Measurements from ENCODE around the gene ADGRL3. TPM values are rescaled to one million over a fixed set of nuclear protein-coding genes. Genes with fewer than 3 reads are reported as not detected.
"Not testable (repeated sequence)": the region's sequence is repeated elsewhere in the genome, so short reads cannot be mapped to it uniquely, and the experiment has no call there.

ADGRL3 gene
- polyA plus RNA-seq, 1 donor = 31.1 TPM

- DNase-seq = no peak
Observed at GRCh38 chr4:61911313-61911756, 711.2 kb downstream of the ADGRL3 start.

DNA sequence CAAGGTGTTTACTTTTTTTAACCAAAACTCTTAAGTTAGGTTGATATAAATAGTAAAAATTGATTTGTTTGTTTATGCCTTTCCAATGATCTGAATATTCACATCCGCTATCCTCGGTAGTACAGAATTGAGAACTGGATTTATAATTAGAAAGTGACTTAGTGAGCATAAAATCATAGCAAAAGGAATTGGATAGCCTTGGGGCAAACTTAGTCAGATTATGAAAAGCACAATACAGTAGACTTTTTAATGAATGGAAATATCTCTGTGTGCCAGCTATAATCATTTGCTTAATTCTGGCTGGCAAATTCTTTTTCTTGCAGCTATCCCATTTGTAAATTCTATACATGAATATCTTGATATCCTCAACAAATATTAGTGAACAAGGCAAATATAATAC, 713.5 kb downstream of the ADGRL3 start:
- DNase-seq = no peak

DNA sequence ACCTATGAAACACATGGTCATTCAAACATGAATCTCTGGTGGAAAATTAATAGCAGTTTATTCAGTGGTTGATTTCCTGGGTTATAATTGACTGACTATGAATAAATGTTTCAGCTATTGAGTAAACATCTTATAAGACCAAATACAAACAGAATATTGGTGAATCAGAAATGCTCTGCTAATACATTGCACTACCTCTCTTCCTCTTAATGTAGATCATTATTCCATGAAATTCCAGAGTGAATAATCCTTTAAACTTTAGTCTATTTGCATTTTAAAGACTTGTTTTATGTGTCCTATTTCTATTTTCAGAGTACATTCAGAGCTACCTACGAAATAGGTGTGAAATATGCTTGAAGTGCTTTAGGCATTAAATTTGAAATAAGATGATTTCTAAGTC, 715.4 kb downstream of the ADGRL3 start:
- no peak for DNase-seq

GRCh38 chr4:61918507-61918906, 718.4 kb downstream of the ADGRL3 start:
- DNase-seq = no peak

DNA sequence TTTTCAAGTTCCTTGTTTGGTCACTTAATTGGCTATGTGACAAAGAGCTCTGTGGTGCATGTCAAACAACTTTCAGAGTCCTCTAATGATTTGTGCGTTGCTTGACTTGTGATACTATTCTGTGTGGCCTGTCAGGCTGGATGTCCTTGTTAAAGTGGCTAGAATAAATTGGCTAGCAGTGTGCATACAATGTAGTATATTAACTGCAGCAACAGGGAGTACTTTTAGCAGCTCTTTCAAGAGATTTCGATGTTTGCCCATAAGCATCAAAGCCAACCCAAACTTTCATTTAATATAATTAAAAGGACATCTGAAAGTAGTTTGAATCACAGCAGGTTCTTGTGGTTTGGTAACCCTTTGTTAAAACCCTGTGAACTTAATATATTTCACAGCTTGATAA, 718.9 kb downstream of the ADGRL3 start:
- DNase-seq = no peak

- no peak for DNase-seq
Observed at GRCh38 chr4:61919561-61919960, 719.4 kb downstream of the ADGRL3 start.

- DNase-seq = no peak
Observed at GRCh38 chr4:61921920-61922319, 721.8 kb downstream of the ADGRL3 start.

GRCh38 chr4:61922766-61923165, 722.6 kb downstream of the ADGRL3 start:
- no peak for DNase-seq

- DNase-seq = no peak
Observed at GRCh38 chr4:61923179-61923578, 723.1 kb downstream of the ADGRL3 start.

- DNase-seq = no peak
Observed at GRCh38 chr4:61924131-61924530, 724.0 kb downstream of the ADGRL3 start.

DNA sequence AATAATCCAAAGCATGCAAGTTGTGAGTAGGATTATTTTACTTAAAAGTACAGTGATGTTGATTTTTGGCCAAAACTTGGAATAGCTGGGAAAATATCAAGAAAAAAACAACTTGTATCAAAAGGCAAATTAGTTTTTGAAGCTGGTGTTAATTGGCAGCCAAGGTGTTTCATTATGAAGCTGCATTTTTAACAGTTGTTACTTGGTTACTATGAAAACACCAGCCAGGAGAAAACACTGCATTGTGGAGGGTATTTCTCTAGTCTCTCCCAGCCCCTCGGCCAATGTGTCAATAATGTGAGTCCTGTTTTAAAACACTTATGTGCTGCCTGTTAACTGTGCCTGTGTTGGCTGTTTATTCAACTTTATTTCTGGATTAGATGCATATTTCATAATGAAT, 733.4 kb downstream of the ADGRL3 start:
- DNase-seq = no peak

- no peak for DNase-seq
Observed at GRCh38 chr4:61934198-61934597, 734.1 kb downstream of the ADGRL3 start.

- no peak for DNase-seq
Observed at GRCh38 chr4:61938250-61938846, 738.2 kb downstream of the ADGRL3 start.

DNA sequence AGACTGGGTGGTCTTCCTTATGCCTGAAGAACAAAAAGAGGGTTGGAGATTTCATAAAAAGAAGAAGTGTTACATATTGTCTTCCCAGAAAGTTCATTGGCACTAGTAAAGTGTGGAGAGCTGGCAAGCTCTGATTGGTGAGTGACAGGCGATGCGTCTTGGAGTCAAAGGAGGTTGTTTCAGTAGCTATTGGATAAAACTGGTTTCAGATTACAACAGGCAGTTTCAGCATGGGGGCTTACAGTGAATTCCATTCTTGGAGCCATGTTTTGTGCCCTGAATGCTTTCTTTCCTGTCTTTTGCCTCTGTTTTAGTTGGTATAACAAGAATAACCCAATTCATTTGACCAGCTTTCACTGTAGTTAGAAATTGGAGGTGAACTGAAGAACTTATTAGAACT, 750.5 kb downstream of the ADGRL3 start:
- no peak for DNase-seq

DNA sequence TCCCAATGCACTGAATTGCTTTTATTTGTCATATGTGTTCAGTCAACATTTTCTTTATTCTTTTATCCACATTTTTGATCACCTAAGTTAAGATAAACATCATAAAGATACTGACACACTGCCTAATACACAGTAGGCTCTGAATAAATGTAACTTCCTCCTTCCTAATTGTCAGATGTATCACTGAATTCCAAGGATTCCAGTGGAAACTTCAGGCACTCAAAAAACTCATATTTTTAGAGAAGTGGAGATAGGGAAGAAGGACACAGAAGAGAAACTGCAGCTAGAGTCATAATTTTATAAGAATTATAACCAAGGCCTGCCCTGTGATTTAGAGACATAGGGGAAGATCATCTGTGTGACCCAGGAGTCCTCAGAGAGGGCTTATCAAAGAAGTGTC, 753.3 kb downstream of the ADGRL3 start:
- DNase-seq = no peak

DNA sequence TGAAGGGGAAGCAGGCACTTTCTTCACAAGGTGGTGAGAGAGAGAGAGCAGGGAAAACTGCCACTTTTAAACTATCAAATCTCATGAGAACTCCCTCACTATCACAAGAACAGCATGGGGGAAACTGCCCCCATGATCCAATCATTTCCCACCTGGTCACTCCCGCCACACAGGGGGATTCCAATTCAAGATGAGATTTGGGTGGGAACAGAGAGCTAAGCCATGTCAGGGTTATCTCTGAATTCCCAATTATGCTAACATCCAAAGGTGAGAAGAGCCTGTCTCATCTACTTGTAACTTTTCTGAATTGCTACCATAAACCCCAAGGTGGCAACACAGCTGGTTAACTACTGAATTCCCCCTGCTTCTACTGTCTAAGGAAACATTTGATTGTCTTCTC, 758.5 kb downstream of the ADGRL3 start:
- DNase-seq = no peak

DNA sequence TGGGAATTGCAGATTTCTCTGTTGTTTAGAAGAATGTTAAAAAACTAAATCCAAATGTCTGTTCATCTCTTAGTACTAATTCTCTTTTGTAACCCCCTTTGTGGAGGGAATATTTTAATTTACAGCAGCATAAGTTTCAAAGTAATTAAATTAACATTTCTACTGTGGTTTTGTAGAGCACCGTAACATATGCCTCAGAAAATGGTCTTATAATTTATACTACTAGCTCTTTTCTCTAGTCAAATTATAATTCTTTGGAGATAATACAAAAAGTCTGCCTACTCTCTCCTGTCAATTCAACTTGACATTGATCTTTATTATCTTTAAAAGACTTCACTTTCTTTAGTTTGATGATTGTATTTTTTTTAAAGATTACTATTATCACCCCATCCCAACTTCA, 759.0 kb downstream of the ADGRL3 start:
- no peak for DNase-seq

- no peak for DNase-seq
Observed at GRCh38 chr4:61984260-61984909, 784.3 kb downstream of the ADGRL3 start.

- DNase-seq = no peak
Observed at GRCh38 chr4:61985426-61985825, 785.3 kb downstream of the ADGRL3 start.

- not testable (repeated sequence) for DNase-seq
Observed at GRCh38 chr4:61986929-61987328, 786.8 kb downstream of the ADGRL3 start.

GRCh38 chr4:61992351-61992750, 792.2 kb downstream of the ADGRL3 start:
- DNase-seq = no peak

- no peak for DNase-seq
Observed at GRCh38 chr4:61994036-61994435, 793.9 kb downstream of the ADGRL3 start.

DNA sequence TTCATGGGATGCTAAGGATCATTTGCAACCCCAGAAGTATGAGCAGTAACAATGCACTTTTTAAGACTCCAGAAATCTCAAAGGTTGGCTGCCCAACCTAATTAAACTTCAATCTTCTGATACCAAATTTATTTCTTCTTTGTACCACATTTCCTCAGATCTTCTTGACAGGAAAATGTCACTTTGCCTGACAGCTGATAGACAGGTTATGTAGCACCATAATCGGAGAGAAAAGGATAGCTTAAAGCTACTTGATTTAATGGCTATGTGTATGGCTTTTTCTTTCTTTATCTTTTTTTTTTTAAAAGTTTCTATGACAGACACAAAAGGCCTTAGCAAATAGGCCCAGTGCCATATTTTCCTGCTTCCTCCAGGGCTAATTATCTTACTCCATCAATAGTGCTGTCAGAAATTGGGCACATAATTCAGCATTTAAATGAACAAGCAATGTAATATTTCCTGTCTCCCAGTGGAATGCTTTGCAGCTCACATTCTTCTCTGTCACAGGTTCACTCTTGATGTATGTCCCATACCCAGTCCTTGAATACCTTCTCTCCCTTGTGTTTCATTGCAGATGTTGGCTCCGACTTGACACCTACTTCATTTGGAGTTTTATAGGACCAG, 795.7 kb downstream of the ADGRL3 start:
- DNase-seq = peak; percentile 13

GRCh38 chr4:61996943-61997342, 796.8 kb downstream of the ADGRL3 start:
- no peak for DNase-seq

Measured in left kidney (tissue), 2 donors.